H1 (cell line): ENCODE measurements around the gene EML5.

Experiments
- EP300 ChIP-seq, 2 experiments: IDR thresholded peaks; 1 replicate in 1 of 2; 2 replicates in 1 of 2; pipeline ENCODE4 v1.6.1; 2011 to 2012; ENCODE audit warnings: low read depth in 2 of 2, low read length in 2 of 2, mild to moderate bottlenecking in 2 of 2, borderline replicate concordance in 1 of 2, inconsistent platforms in 1 of 2, moderate library complexity in 1 of 2
- EZH2 ChIP-seq: fragments of 200-600 bp; sonication (generic); IDR thresholded peaks from 2 replicates; pipeline ENCODE4 v1.7.1; 2012; ENCODE audit warnings: low read depth, mild to moderate bottlenecking, moderate library complexity, low read length, inconsistent platforms; ENCODE audit not compliant: severe bottlenecking
- FOSL1 ChIP-seq: IDR thresholded peaks from 2 replicates; pipeline ENCODE4 v1.6.1; 2011; ENCODE audit warnings: mild to moderate bottlenecking, low read depth, low read length, moderate library complexity; ENCODE audit not compliant: insufficient read depth
- POLR2A ChIP-seq, 2 experiments: IDR thresholded peaks; 1 replicate in 1 of 2; 2 replicates in 1 of 2; pipeline ENCODE4 v1.6.1; 2011; ENCODE audit warnings: low read depth in 2 of 2, low read length in 2 of 2, mild to moderate bottlenecking in 2 of 2; ENCODE audit errors: control extremely low read depth in 1 of 2
- RAD21 ChIP-seq, 2 experiments: IDR thresholded peaks in 1 of 2; conservative IDR thresholded peaks in 1 of 2; 2 replicates each; pipeline ENCODE4 v1.6.1; 2011; ENCODE audit warnings: low read depth in 2 of 2, low read length in 2 of 2, improper control_type of control experiment in 1 of 2, inconsistent platforms in 1 of 2, mild to moderate bottlenecking in 1 of 2, moderate library complexity in 1 of 2
- SP1 ChIP-seq: IDR thresholded peaks from 2 replicates; pipeline ENCODE4 v1.6.1; 2011; ENCODE audit warnings: low read depth, low read length
- TF ChIP-seq, protein P1 (sequence below), 3 experiments: IDR thresholded peaks; 1 replicate in 2 of 3; 2 replicates in 1 of 3; pipeline versions ENCODE4 v1.5.1 to v1.6.1; 2011; ENCODE audit warnings: low read length in 3 of 3, mild to moderate bottlenecking in 3 of 3, inconsistent platforms in 2 of 3, low read depth in 1 of 3, moderate library complexity in 1 of 3; ENCODE audit not compliant: insufficient read depth in 1 of 3; ENCODE audit errors: control extremely low read depth in 1 of 3

DNA sequence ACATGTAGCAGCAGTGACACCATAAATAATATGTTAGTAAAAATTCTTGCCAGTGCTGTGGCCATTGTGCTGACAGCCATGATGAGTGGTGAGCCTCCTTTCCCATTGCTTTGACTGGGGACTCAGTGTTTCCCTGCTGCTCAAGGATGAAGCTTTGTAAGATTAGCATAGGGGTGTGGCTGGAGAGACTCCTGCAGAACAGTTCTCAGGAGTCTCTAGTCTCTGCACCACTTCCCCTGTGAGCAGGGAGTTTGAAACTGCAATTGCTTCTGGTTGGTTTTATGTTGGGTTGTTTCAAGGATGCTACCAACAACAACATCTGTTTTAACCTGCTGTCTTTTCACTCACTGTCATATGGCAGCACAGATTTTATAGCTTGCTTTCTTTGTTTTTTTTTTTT lies 188.5 kb downstream of the EML5 start:
- TF ChIP-seq RAD21 (IDR thresholded peaks at IDR 0.05 in 1 of 2, conservative IDR thresholded peaks at IDR 0.05 in 1 of 2; ENCODE audit: low read depth in 2 of 2, low read length in 2 of 2) = no peak
- no peak for TF ChIP-seq EP300 (IDR thresholded peaks at IDR 0.05; ENCODE audit: borderline replicate concordance in 1 of 2, low read depth in 2 of 2, low read length in 2 of 2)
- TF ChIP-seq EZH2 = no peak
- TF ChIP-seq, protein P1, sequence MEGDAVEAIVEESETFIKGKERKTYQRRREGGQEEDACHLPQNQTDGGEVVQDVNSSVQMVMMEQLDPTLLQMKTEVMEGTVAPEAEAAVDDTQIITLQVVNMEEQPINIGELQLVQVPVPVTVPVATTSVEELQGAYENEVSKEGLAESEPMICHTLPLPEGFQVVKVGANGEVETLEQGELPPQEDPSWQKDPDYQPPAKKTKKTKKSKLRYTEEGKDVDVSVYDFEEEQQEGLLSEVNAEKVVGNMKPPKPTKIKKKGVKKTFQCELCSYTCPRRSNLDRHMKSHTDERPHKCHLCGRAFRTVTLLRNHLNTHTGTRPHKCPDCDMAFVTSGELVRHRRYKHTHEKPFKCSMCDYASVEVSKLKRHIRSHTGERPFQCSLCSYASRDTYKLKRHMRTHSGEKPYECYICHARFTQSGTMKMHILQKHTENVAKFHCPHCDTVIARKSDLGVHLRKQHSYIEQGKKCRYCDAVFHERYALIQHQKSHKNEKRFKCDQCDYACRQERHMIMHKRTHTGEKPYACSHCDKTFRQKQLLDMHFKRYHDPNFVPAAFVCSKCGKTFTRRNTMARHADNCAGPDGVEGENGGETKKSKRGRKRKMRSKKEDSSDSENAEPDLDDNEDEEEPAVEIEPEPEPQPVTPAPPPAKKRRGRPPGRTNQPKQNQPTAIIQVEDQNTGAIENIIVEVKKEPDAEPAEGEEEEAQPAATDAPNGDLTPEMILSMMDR (IDR thresholded peaks at IDR 0.05; ENCODE audit: control extremely low read depth in 1 of 3, insufficient read depth in 1 of 3, low read depth in 1 of 3, low read length in 3 of 3) = no peak
- no peak for TF ChIP-seq FOSL1
- TF ChIP-seq POLR2A (IDR thresholded peaks at IDR 0.05; ENCODE audit: control extremely low read depth in 1 of 2, low read depth in 2 of 2, low read length in 2 of 2) = no peak
- TF ChIP-seq SP1 = no peak
